Hepatocyte (in vitro differentiated cells): ENCODE measurements around the gene ABCC9.

Source experiments
- EZH2 ChIP-seq: fragments of 200-600 bp; sonication (generic); IDR thresholded peaks from 2 replicates; pipeline ENCODE4 v1.6.1; 2016; ENCODE audit warnings: antibody characterized with exemption, mild to moderate bottlenecking, borderline replicate concordance
- TF ChIP-seq, protein P1 (sequence below): fragments of 200-600 bp; sonication (generic); IDR thresholded peaks from 2 replicates; pipeline ENCODE4 v1.5.1; 2016; ENCODE audit warnings: antibody characterized with exemption, mild to moderate bottlenecking; ENCODE audit not compliant: poor library complexity

DNA sequence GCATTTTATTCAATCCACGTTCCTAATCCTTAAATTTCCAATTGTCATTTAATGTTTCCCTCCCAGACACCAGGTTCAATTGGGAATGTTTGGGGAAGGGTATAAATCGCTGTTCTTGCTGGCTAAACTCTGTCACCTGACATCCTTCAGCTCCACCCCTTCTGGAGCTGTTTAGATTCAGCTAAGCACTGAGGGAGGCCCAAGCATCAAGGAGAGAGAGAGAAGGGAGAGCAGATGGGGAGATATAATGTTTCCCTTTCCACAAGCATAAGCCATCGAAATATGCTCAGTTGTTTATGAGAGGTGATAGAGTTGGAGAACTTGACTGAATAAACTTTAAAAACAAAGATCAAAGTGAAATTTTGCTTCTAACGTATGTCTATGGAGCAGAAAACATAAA, 1.8 kb downstream of the ABCC9 start:
- no peak for TF ChIP-seq EZH2
- TF ChIP-seq, protein P1, sequence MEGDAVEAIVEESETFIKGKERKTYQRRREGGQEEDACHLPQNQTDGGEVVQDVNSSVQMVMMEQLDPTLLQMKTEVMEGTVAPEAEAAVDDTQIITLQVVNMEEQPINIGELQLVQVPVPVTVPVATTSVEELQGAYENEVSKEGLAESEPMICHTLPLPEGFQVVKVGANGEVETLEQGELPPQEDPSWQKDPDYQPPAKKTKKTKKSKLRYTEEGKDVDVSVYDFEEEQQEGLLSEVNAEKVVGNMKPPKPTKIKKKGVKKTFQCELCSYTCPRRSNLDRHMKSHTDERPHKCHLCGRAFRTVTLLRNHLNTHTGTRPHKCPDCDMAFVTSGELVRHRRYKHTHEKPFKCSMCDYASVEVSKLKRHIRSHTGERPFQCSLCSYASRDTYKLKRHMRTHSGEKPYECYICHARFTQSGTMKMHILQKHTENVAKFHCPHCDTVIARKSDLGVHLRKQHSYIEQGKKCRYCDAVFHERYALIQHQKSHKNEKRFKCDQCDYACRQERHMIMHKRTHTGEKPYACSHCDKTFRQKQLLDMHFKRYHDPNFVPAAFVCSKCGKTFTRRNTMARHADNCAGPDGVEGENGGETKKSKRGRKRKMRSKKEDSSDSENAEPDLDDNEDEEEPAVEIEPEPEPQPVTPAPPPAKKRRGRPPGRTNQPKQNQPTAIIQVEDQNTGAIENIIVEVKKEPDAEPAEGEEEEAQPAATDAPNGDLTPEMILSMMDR: no peak
